Measurements from ENCODE around the gene SPCS2.
"Not testable (repeated sequence)": the region's sequence is repeated elsewhere in the genome, so short reads cannot be mapped to it uniquely, and the experiment has no call there.

SPCS2 gene

DNA sequence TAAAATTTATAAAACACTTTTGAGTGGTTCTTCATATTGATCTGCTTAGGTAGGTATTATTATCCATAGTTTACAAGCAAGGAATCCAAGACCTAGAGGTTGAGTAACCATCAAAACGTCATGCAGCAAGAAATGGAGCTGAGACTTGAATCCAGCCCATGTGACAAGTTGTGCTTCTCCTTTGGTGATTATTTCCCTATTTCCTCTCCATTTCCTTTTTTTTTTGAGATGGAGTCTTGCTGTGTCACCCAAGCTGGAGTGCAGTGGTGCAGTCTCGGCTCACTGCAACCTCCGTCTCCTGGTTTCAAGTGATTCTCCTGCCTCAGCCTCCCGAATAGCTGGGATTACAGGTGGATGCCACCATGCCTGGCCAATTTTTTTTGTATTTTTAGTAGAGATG lies 41.1 kb downstream of the SPCS2 start:
- in situ Hi-C loops (cut with MboI; ENCODE audit: low sequenced_read_pairs) = not testable (repeated sequence)

DNA sequence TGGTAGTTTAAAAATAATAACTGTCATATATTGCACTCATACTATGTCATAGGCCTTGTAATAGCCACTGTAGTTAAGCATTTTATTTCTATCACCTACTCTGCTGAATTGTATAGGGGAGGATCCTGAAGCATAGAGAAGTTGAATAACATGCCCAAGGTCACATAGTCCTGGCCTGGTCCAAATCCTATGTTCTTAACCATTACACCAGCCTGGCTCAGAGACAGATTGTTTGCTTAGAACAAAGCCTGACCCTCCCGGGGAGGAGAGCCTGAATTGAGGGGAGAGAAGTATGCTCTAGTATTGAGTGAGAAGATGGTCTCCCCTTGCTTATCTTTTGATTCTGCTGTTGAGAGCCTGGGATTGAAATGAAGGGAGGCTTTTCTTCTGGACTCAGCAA lies 41.9 kb downstream of the SPCS2 start:
- in situ Hi-C loops (cut with MboI; ENCODE audit: low sequenced_read_pairs) = no loop called here

DNA sequence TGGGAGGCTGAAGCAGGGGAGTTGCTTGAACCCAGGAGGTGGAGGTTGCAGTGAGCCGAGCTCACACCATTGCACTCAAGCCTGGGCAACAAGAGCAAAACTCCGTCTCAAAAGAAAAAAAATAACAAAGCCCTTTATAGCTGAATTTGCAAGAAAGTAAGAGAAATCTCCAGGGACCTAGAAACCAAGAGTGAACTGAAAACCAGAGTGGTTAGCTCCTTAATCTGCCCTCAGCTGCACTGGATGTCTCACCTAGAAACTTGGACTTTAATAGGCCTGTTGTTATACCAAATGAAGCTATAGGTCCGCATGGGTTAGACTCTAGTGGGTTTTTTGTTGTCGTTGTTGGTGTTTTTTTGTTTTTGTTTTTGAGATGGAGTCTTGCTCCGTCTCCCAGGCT lies 43.8 kb downstream of the SPCS2 start:
- in situ Hi-C loops (cut with MboI; ENCODE audit: low sequenced_read_pairs) = no loop called here

DNA sequence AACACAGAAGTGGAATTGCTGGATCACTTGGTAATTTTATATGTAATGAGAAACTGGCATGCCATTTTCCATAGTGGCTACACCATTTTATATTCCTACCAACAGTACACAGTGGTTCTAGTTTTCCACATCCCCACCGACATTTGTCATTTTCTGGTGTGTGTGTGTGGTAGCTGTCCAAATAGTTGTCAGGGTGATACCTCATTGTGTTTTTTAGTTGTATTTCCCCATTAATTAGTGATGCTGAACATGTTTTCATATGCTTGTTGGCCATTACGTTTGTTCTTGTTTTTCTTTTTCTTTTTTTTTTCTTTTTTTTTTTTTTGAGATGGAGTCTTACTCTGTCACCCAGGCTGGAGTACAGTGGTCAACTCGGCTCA lies 51.9 kb downstream of the SPCS2 start:
- in situ Hi-C loops (cut with MboI; ENCODE audit: low sequenced_read_pairs) = loop anchor here (25.0 kb wide), 1 partner anchor 236 kb away; the partner anchor contains the start of gene TPBGL

DNA sequence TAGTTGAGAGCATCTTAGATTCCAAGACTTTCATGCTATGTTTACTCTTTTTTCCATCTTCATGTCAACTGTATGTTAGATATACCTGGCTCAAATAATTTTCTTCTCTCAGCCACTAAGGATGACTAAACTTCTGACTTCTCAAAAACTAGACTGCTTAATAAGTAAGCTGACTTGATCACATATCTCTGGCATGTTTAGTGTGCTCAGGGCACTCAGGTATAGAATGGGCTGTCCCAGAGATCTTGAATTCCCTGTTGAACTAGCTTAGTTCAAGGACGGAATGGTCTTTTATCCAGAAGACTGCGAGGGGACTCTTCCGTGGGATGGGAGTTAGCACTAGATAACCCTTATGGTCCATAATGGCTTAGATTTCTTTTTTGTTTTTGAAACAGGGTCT lies 52.6 kb downstream of the SPCS2 start:
- in situ Hi-C loops (cut with MboI; ENCODE audit: low sequenced_read_pairs) = loop anchor here (25.0 kb wide), 1 partner anchor 236 kb away; the partner anchor contains the start of gene TPBGL

DNA sequence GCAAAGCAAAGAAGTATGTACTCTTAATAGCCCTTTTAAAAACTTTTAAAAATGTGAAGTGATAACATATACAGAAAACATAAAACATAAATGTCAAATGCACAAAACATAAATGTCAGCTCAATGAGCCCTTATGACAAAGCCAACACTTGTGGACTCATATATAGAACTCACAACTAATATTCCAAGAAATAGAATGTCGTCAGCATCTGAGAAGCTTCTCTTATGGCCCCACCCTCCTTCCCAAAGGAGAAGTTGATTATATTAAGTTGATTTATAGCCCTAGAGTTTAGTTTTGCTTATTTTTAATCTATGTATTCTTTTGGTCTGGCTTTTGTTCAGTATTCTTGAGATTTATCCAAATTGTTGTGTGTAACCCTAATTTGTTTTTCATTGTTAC lies 53.5 kb downstream of the SPCS2 start:
- in situ Hi-C loops (cut with MboI; ENCODE audit: low sequenced_read_pairs) = loop anchor here (25.0 kb wide), 1 partner anchor 235 kb away; the partner anchor contains the start of gene TPBGL

DNA sequence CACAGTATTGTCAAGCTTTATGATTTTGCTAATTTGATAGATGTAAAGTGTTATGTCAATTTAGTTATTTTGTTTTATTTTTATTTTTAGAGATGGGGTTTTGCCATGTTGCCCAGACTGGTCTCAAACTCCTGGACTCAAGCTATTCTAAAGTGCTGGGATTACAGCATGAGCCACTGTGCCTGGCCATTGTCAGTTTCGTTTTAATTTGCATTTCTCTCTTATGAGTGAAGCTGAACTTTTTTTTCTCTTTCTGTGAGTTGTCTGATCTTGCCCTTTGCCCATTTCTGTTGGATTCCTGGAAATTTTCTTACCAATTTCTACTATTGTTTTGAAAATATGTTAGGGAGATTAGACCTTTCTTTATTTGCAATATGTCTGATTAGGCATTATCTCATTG lies 55.1 kb downstream of the SPCS2 start:
- in situ Hi-C loops (cut with MboI; ENCODE audit: low sequenced_read_pairs) = loop anchor here (25.0 kb wide), 1 partner anchor 233 kb away; the partner anchor contains the start of gene TPBGL

DNA sequence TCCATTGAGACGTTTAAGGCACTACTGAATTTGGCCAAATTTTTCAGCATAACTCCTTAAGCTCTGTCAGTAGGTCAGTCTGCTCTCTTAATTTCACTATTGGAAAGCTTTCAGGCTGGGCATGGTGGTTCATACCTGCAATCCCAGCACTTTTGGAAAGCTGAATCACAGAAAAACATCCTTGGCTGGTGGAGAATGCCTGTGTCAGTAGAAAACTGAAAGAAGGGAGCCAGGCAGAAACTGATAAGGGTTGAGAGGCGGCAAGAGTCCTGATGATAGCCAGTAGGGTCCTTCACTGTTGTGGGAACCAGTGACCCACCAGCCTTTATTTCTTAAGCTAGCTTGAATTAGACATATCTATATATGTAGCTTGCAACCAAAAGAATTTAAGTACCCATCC lies 62.3 kb downstream of the SPCS2 start:
- in situ Hi-C loops (cut with MboI; ENCODE audit: low sequenced_read_pairs) = loop anchor here (25.0 kb wide), 1 partner anchor 226 kb away; the partner anchor contains the start of gene TPBGL

DNA sequence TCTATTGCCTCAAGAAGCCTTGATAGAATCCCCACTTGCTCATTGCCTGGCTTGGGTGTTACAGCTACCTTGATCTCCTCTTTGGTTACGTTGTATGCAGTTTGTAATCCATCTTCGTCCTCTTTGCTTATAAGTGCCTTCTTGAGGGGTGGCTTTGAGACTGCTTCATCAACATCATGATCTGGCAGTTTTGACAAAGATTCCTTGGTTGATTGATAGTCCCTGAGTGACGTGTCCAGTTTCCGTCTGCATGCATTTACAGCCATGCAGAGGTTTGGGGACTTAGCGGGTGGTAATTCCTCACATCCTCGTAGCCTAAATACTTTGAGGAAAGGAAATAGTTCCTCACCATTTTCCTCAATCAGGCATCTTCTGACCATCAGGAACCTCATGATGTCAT lies 62.8 kb downstream of the SPCS2 start:
- in situ Hi-C loops (cut with MboI; ENCODE audit: low sequenced_read_pairs) = loop anchor here (25.0 kb wide), 1 partner anchor 225 kb away; the partner anchor contains the start of gene TPBGL

DNA sequence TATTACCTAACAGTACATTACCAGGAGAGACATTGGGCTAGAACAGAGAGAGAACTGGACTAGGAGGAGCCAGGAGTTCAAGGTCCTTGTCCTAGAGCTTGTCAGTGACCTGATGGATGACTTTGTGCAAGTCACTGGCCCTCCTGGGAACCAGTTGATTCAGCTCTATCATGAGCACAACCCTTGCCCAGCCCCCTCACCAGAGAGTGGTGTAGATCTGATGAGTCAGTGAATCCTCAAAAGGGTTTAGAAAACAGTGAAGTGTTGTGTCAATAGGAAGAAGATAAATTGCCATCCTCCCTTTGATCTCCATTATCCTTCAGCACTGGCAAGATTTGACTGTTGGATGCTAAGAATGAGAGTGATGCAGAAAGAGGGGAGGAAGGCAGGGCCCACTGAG lies 64.0 kb downstream of the SPCS2 start:
- in situ Hi-C loops (cut with MboI; ENCODE audit: low sequenced_read_pairs) = loop anchor here (25.0 kb wide), 1 partner anchor 224 kb away; the partner anchor contains the start of gene TPBGL

DNA sequence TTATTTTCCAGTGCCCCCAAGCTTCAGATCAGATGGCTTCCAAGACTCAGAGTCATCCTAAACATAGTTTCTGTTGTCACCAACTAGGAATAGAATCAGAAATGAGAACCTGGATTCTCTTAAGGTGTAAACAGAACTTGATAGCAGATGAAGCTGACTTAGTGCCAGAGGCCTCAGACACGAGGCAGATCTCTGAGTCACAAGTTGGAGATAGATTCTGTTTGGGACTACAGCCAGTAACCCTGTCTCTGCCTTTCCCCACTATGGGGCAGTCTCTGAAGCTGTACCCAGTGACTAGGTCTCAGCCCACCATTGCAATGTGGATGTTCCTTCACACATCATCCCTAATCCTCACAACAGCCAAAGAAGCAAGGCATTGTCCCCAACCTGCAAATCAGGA lies 65.1 kb downstream of the SPCS2 start:
- in situ Hi-C loops (cut with MboI; ENCODE audit: low sequenced_read_pairs) = loop anchor here (25.0 kb wide), 1 partner anchor 223 kb away; the partner anchor contains the start of gene TPBGL

DNA sequence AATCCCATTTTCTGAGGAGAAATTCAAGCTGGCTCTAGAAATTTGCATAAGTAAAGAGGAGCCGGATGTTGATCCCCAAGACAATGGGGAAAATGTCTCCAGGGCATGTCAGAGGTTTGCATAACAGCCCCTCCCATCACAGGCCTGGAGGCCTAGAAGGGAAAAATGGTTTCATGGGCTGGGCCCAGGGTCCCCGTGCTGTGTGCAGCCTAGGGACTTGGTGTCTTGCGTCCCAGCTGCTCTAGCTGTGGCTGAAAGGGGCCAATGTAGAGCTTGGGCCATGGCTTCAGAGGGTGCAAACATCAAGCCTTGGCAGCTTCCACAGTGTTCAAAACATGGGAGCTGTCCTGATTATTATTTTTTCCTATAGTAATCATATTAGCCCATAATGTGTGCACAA lies 70.1 kb downstream of the SPCS2 start:
- in situ Hi-C loops (cut with MboI; ENCODE audit: low sequenced_read_pairs) = loop anchor here (25.0 kb wide), 1 partner anchor 218 kb away; the partner anchor contains the start of gene TPBGL

DNA sequence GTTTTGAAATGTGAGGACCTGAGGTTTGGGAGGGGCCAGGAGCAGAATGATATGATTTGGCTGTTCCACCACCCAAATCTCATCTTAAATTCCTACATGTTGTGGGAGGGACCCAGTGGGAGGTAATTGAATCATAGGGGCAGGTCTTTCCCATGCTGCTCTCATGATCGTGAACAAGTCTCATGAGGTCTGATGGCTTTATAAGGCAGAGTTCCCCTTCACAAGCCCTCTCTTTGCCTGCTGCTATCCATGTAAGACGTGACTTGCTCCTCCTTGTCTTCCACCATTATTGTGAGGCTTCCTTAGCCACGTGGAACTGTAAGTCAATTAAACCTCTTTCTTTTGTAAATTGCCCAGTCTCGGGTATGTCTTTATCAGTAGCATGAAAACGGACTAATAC lies 71.3 kb downstream of the SPCS2 start:
- in situ Hi-C loops (cut with MboI; ENCODE audit: low sequenced_read_pairs) = loop anchor here (25.0 kb wide), 1 partner anchor 217 kb away; the partner anchor contains the start of gene TPBGL

DNA sequence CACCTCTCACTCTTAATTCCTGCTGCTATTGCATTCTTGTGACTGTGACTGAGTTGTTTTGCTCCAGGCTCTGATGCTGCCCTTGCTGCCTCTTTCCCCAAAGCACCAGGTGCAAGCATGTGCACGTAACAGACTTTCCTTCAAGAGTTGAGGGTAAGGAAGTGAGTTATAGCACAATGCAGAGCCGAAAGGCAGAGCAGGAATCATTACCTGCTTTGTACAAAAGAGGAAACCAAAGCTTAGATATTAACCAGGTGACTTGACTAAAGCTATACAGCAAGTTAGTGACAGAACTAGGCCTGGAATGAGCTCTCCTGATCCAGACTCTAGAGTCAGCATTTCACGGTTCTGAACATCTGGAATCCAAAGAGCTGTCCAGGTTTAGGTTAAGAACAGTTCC lies 73.2 kb downstream of the SPCS2 start:
- in situ Hi-C loops (cut with MboI; ENCODE audit: low sequenced_read_pairs) = loop anchor here (25.0 kb wide), 1 partner anchor 215 kb away; the partner anchor contains the start of gene TPBGL

DNA sequence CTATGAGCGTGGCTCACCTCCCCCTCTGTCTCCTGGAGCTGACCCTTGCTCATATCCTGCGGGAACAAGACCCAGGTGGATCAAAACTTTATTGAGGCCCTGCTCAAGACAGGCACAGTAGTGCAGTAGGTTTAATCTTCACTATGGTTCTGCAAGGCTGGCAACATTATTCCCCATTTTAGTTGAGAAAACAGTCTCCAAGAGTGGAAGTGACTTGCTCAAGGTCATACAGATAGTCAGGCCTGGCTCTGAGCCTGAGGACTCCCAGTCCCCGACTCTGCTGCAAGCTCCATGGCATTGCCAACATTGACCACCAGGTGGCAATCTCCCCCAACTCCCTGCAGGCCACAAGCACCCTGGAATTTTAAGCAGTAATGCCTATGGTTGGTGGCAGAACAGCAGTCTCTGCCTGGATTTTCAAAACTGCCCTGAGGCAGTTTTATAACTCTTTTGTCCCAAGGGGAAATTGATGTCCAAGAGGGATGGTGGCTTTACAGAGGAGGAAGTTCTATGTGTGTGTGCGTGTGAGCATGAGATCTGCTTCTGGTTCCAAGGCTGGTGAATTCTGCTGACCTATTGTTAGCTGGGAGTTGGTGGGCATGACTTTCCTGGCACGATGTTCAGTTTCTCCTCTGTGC lies 73.8 kb downstream of the SPCS2 start:
- in situ Hi-C loops (cut with MboI; ENCODE audit: low sequenced_read_pairs) = loop anchor here (25.0 kb wide), 1 partner anchor 214 kb away; the partner anchor contains the start of gene TPBGL

DNA sequence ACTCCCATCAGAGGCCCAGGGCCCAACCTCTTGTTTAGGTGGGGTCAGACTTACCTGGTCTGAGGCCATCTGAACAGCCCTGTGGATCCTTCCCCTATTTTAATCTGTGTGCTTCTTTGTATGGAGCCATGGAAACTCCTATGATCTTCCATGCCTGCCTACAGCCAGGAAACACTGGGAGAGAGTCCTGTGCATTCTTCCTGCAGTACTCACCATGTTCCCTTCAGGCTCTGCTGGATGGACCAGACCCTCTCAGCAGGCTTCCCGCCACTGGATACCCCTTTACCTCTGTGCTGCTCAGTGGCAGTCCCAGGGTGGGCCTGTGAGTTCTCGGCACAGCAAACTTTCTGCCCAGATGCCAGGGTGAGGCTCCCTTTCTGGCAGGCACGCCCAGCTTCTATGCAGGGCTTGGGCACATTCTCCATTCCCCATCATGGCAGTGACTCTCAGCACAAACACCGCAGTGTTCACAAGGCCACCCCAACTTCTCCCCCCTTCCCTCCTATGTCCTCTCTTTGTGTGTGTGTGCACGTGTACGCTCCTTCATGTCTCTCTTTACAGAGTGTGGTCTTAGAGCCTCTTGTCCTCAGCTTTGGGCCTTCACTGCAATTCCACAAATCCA lies 74.5 kb downstream of the SPCS2 start:
- in situ Hi-C loops (cut with MboI; ENCODE audit: low sequenced_read_pairs) = loop anchor here (25.0 kb wide), 1 partner anchor 214 kb away; the partner anchor contains the start of gene TPBGL

DNA sequence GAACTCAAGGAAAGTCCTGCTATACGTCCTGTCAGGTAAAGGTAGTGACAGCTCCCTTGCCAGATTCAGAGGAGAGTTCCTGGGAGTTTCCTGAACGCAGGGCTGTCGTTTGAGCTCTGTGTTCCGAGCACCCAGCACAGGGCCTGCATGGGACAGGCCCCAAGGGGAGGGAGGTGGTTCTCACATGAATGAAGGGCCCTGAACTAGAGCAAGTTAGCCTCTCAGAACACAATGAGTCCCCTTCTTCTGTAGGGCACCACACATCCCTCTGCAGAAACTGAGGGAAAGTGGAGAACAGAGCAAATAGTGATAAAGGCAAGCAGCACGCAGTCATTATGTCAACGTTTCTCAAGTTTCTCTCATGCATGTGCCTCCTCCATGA lies 75.0 kb downstream of the SPCS2 start:
- in situ Hi-C loops (cut with MboI; ENCODE audit: low sequenced_read_pairs) = loop anchor here (25.0 kb wide), 1 partner anchor 213 kb away; the partner anchor contains the start of gene TPBGL

DNA sequence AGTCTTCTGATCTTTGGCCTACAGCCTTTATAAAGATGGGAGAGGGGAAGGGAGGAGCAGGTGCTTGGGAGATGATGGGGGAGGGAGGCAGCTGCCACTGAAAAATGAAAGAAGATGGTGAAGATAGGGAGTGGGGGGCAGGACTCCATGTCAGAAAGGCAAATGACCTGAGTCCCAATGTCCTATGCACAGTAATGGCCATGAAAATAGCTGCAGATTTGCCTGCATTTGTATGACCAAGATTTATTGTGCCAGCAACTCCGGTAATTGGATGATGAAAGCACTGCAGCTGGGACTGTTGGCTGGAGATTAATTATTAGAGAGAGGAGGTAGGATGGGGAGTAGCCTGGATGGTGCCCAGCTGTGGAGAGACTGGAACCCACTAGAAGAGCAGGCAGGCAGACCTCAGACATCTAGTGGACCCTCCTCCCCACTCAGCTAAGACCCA lies 75.7 kb downstream of the SPCS2 start:
- in situ Hi-C loops (cut with MboI; ENCODE audit: low sequenced_read_pairs) = loop anchor here (25.0 kb wide), 1 partner anchor 213 kb away; the partner anchor contains the start of gene TPBGL

DNA sequence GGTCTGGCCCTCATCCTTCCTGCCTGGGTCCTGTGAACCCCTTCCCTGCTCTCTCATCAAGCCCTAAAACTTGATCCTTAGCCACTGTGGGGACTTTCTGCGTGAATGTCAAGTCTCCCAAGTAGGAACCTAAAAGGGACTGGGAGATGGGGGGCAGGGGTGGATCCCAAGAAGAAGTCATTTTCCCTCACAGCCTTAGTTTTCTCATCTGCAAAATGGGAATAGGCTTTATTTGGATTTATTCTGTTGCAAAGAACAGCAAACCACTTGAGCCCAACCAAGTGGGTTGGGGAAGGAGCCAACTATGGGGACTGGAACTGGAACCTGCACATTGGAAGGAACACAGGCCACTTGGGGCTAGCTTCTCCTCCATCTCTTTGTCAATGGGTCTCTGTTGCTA lies 76.5 kb downstream of the SPCS2 start:
- in situ Hi-C loops (cut with MboI; ENCODE audit: low sequenced_read_pairs) = no loop called here

DNA sequence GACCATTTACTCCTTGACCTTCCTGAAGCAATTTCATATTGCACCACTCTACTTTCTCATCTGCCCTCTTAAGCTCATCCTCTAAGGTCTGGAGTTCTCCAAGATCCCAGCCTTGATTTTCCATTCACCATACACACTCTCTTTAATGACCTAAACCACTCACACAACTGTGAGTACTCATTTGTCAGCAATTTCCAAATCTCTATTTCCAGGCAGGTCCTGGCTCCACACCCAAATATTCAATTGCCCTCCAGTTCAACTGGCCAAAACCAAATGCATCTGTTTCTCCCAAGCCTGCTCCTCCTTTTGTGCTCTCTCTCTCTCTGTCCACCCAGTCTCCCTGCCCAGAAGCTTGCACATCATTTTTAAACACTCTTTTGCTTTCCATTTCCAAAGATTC lies 79.3 kb downstream of the SPCS2 start:
- in situ Hi-C loops (cut with MboI; ENCODE audit: low sequenced_read_pairs) = no loop called here
